Endothelial cell of umbilical vein (primary cell): ENCODE results near the gene EFNA4. TPM values are rescaled to one million over a fixed set of nuclear protein-coding genes. Genes with fewer than 3 reads are reported as not detected.

Experiments used
- BruUV-seq: library from RNA; stranded (reverse); fragments of 400-500 nt; replicated peaks from 2 replicates; lab custom pipeline; 2021; lab: Mats Ljungman, UMichigan
- CTCF ChIA-PET: fragments of 300-600, 350-600 bp; sonication (Branson Sonifier 250); formaldehyde crosslinking; loops from one replicate; lab custom pipeline; 2021; ENCODE audit warnings: antibody characterized with exemption, inconsistent platforms; lab: Charles Lee
- POLR2A ChIA-PET: fragments of 300-600, 350-600 bp; sonication (Branson Sonifier 250); formaldehyde crosslinking; loops from one replicate; lab custom pipeline; 2021; ENCODE audit warnings: antibody characterized with exemption, inconsistent platforms; lab: Charles Lee
- DNase-seq: peaks from one replicate; pipeline ENCODE4 v3.0.0-alpha.2; 2011; ENCODE audit warnings: low read depth, low spot score
- FAIRE-seq: peaks from 2 replicates; lab custom pipeline; 2011; peaks lifted over from hg19 to GRCh38; lab: Jason Lieb, UNC
- H2AFZ ChIP-seq: 2 replicates; pipeline ENCODE4 v1.6.0; 2012; ENCODE audit warnings: low read depth, low read length, control low read depth, inconsistent platforms
- H3K27ac ChIP-seq: 2 replicates; pipeline ENCODE4 v1.5.1; 2011; ENCODE audit warnings: low read depth, mild to moderate bottlenecking, control low read depth, low read length, moderate library complexity; ENCODE audit not compliant: insufficient read depth
- H3K27me3 ChIP-seq, 2 experiments: 2 replicates each; pipeline versions ENCODE4 v1.6.0 to v1.6.1; 2011; ENCODE audit warnings: low read length in 2 of 2, mixed read lengths in 1 of 2; ENCODE audit not compliant: control insufficient read depth in 2 of 2, insufficient read depth in 2 of 2
- H3K36me3 ChIP-seq, 2 experiments: 2 replicates in 1 of 2; 3 replicates in 1 of 2; pipeline ENCODE4 v1.5.1; 2011; ENCODE audit warnings: low read length in 2 of 2, mild to moderate bottlenecking in 1 of 2, moderate library complexity in 1 of 2; ENCODE audit not compliant: control insufficient read depth in 2 of 2, insufficient read depth in 2 of 2; ENCODE audit errors: extremely low read depth in 1 of 2
- H3K4me1 ChIP-seq: 3 replicates; pipeline ENCODE4 v1.5.1; 2011; ENCODE audit warnings: mild to moderate bottlenecking, low read length; ENCODE audit not compliant: control insufficient read depth, insufficient read depth; ENCODE audit errors: extremely low read depth
- H3K4me2 ChIP-seq: 2 replicates; pipeline ENCODE4 v1.6.1; 2011; ENCODE audit warnings: low read length, control low read depth, mixed read lengths; ENCODE audit not compliant: insufficient read depth
- H3K4me3 ChIP-seq, 3 experiments: fragments of 200-600 bp in 1 of 3; sonication (generic), shearing (Covaris generic) in 1 of 3; replicated peaks in 1 of 3; 2 replicates each; pipeline ENCODE4 v1.5.1; 2011 to 2016; ENCODE audit warnings: control low read depth in 3 of 3, low read length in 3 of 3, mild to moderate bottlenecking in 2 of 3, inconsistent platforms in 1 of 3, low read depth in 1 of 3, moderate library complexity in 1 of 3; ENCODE audit not compliant: insufficient read depth in 1 of 3
- H3K79me2 ChIP-seq: 2 replicates; pipeline ENCODE4 v1.6.0; 2012; ENCODE audit warnings: low read length, inconsistent platforms; ENCODE audit not compliant: control insufficient read depth, insufficient read depth
- H3K9ac ChIP-seq: replicated peaks from 2 replicates; pipeline ENCODE3; 2011; ENCODE audit warnings: low read length, control low read depth; ENCODE audit not compliant: insufficient read depth; ENCODE audit errors: extremely low read depth
- H3K9me1 ChIP-seq: replicated peaks from 3 replicates; pipeline ENCODE4 v1.6.0; 2011; ENCODE audit warnings: mild to moderate bottlenecking, low read length; ENCODE audit not compliant: control insufficient read depth, insufficient read depth; ENCODE audit errors: extremely low read depth
- H3K9me3 ChIP-seq: replicated peaks from 2 replicates; pipeline ENCODE4 v1.5.1; 2012; ENCODE audit warnings: low read length, inconsistent platforms; ENCODE audit not compliant: control insufficient read depth, insufficient read depth
- H4K20me1 ChIP-seq: replicated peaks from 2 replicates; pipeline ENCODE3; 2011; ENCODE audit warnings: mild to moderate bottlenecking, low read length; ENCODE audit not compliant: control insufficient read depth, insufficient read depth; ENCODE audit errors: extremely low read depth
- CTCF ChIP-seq, 2 donors: IDR thresholded peaks; 1 replicate in 1 of 2; 2 replicates in 1 of 2; pipeline ENCODE4 v1.5.1; 2011; ENCODE audit warnings: low read length in 2 of 2, mild to moderate bottlenecking in 2 of 2, moderate library complexity in 2 of 2, control low read depth in 1 of 2, inconsistent platforms in 1 of 2, low read depth in 1 of 2; ENCODE audit not compliant: insufficient read depth in 1 of 2; ENCODE audit errors: extremely low read depth in 1 of 2
- EZH2 ChIP-seq: IDR thresholded peaks from 2 replicates; pipeline ENCODE4 v1.6.1; 2012; ENCODE audit warnings: borderline replicate concordance, low read depth, mild to moderate bottlenecking, moderate library complexity, low read length, inconsistent platforms; ENCODE audit not compliant: severe bottlenecking
- FOS ChIP-seq: IDR thresholded peaks from 2 replicates; pipeline ENCODE4 v1.6.1; 2011; ENCODE audit warnings: mild to moderate bottlenecking, low read length, moderate library complexity, borderline replicate concordance; ENCODE audit not compliant: insufficient read depth
- GATA2 ChIP-seq: IDR thresholded peaks from 2 replicates; pipeline ENCODE4 v1.7.0; 2011; ENCODE audit warnings: low read depth, mild to moderate bottlenecking, moderate library complexity, mixed read lengths, low read length; ENCODE audit not compliant: insufficient read length, insufficient read depth
- JUN ChIP-seq: IDR thresholded peaks from 2 replicates; pipeline ENCODE4 v1.6.1; 2011; ENCODE audit warnings: borderline replicate concordance, low read depth; ENCODE audit not compliant: insufficient read length, insufficient read depth
- MAX ChIP-seq: IDR thresholded peaks from 2 replicates; pipeline ENCODE4 v1.6.1; 2011; ENCODE audit not compliant: insufficient read depth, insufficient read length
- MYC ChIP-seq: IDR thresholded peaks from one replicate; pipeline ENCODE4 v1.6.1; 2011; ENCODE audit warnings: mild to moderate bottlenecking, low read depth, low read length
- POLR2AphosphoS5 ChIP-seq: IDR thresholded peaks from 2 replicates; pipeline ENCODE4 v1.6.1; 2012; ENCODE audit warnings: low read depth, mild to moderate bottlenecking, control low read depth, low read length, moderate library complexity; ENCODE audit not compliant: insufficient read depth
- dilution Hi-C: fragments of 300-500 bp; cut with MboI; formaldehyde crosslinking; loops from one replicate; pipeline ENCODE4 v1.15.0; 2019; ENCODE audit warnings: low sequenced_read_pairs; ENCODE audit not compliant: extremely low pct_ligation_motif_present
- intact Hi-C: fragments of 100-400 bp; cut with micrococcal nuclease; formaldehyde crosslinking; loops from one replicate; pipeline ENCODE4 v1.10.0; 2022
- polyA plus RNA-seq, 4 experiments: library from polyadenylated mRNA; depleted of rRNA in 3 of 4; stranded (reverse) in 3 of 4; unstranded in 1 of 4; fragments of >200 nt; gene quantifications; 2 replicates each; pipeline versions ENCODE4 v1.2.1 to v1.2.3, GENCODE V29; 2011 to 2012; ENCODE audit warnings: missing spikeins in 1 of 4
- total RNA-seq: library from RNA; stranded (reverse); gene quantifications from 2 replicates; pipeline ENCODE4 v1.2.3, GENCODE V29; 2021

Gene EFNA4
- total and polyA plus RNA-seq, 2 donors (not counting 3 experiments of a cell fraction or from before 2014, with no cell fraction given): 16.5 to 25.2 TPM

GRCh38 chr1:155071701-155072100 is 8.2 kb downstream of the EFNA4 start:
- no peak overlapping the region for H3K4me3 ChIP-seq
- FAIRE-seq (no peak), DNase-seq (no peak)
- H3K4me1 ChIP-seq: no peaks in the 10 kb centered on the region
- no peak overlapping the region for H3K27ac ChIP-seq
- no peaks in the 10 kb centered on the region for H3K79me2 ChIP-seq
- no peak overlapping the region for H2AFZ ChIP-seq
- no peaks in the 10 kb centered on the region for H4K20me1 ChIP-seq
- TF ChIP-seq EZH2: no peak
- TF ChIP-seq MYC: no peak
- TF ChIP-seq POLR2AphosphoS5: no peak
- no peak for TF ChIP-seq JUN
- TF ChIP-seq MAX: no peak
- TF ChIP-seq CTCF (IDR thresholded peaks at IDR 0.05; ENCODE audit: extremely low read depth in 1 of 2, insufficient read depth in 1 of 2, low read depth in 1 of 2, low read length in 2 of 2): no peak
- TF ChIP-seq FOS: no peak
- no peak for TF ChIP-seq GATA2
- peaks cover 0 to 4% of the 10 kb centered on the region in 2 experiments for H3K27me3 ChIP-seq
- intact Hi-C loops (loop anchor here (2.0 kb wide), 1 partner anchor 13 kb away; no protein-coding TSS in a partner anchor), dilution Hi-C loops (no loop called here)
- no peaks in the 10 kb centered on the region for H3K9me3 ChIP-seq
- CTCF ChIA-PET: interaction anchor here (1.0 to 1.6 kb wide), 3 partner anchors 10 to 20 kb away, joined by 3 to 5 read pairs (median 4); no protein-coding TSS in a partner anchor
- peaks cover 4 to 6% of the 10 kb centered on the region in 2 experiments for H3K36me3 ChIP-seq
- no peak overlapping the region for H3K4me2 ChIP-seq
- POLR2A ChIA-PET: no interaction called here
- no peak overlapping the region for H3K9ac ChIP-seq
- no peaks in the 10 kb centered on the region for H3K9me1 ChIP-seq
- no TSS peak for BruUV-seq
